HCT116 (cell line): ENCODE results near the gene EGFLAM. TPM values are rescaled to one million over a fixed set of nuclear protein-coding genes. Genes with fewer than 3 reads are reported as not detected.

ENCODE experiments used
- ATAC-seq: fragments of 200-7000 bp; cut with Tn5 transposase; 2 replicates; pipeline ENCODE4 v1.9.1; 2020; ENCODE audit warnings: mild to moderate bottlenecking, moderate library complexity
- BruUV-seq: library from RNA; stranded (reverse); fragments of 400-500 nt; replicated peaks from 2 replicates; lab custom pipeline; 2021; lab: Mats Ljungman, UMichigan
- CTCF ChIA-PET: fragments of 300-600 bp; sonication (Branson Sonifier 250); formaldehyde crosslinking; loops from one replicate; lab custom pipeline; 2021; ENCODE audit warnings: antibody characterized with exemption; lab: Charles Lee
- POLR2A ChIA-PET: fragments of 300-600, 350-600 bp; sonication (Branson Sonifier 250); formaldehyde crosslinking; loops from one replicate; lab custom pipeline; 2021; ENCODE audit warnings: antibody characterized with exemption; lab: Charles Lee
- RAD21 ChIA-PET, 2 experiments: fragments of 300-600 bp; sonication (Branson Sonifier 250); formaldehyde crosslinking; loops; one replicate each; lab custom pipeline; 2023; ENCODE audit warnings: low total read pairs in 2 of 2; ENCODE audit not compliant: uncharacterized antibody in 2 of 2, unreplicated experiment in 2 of 2, low non-redundant PET in 1 of 2; lab: Charles Lee
- DNase-seq: peaks from one replicate; pipeline ENCODE4 v3.0.0-alpha.2; 2010; ENCODE audit warnings: low read depth, low spot score
- H2AFZ ChIP-seq: fragments of 200-600 bp; shearing (Covaris generic), sonication (generic); 2 replicates; pipeline ENCODE4 v1.6.1; 2017; ENCODE audit warnings: low read depth, mixed run types, mixed read lengths, antibody characterized with exemption, low read length; ENCODE audit not compliant: poor library complexity, severe bottlenecking
- H3K27ac ChIP-seq: 2 replicates; pipeline ENCODE4 v1.5.1; 2012; ENCODE audit warnings: low read depth, low read length
- H3K27me3 ChIP-seq: fragments of 200-600 bp; sonication (generic); 2 replicates; pipeline ENCODE4 v1.6.1; 2016; ENCODE audit warnings: mixed run types, low read length, mixed read lengths; ENCODE audit not compliant: insufficient read depth
- H3K36me3 ChIP-seq, 2 experiments: fragments of 200-500 bp in 1 of 2; fragments of 200-600 bp in 1 of 2; sonication (Bioruptor generic) in 1 of 2; sonication (generic) in 1 of 2; 2 replicates each; pipeline versions ENCODE4 v1.5.1 to v1.6.1; 2014 to 2016; ENCODE audit warnings: low read length in 2 of 2, inconsistent platforms in 1 of 2, mixed read lengths in 1 of 2, mixed run types in 1 of 2; ENCODE audit not compliant: insufficient read depth in 2 of 2, control insufficient read depth in 1 of 2
- H3K4me1 ChIP-seq, 2 experiments: fragments of 200-600 bp in 1 of 2; sonication (generic) in 1 of 2; 2 replicates each; pipeline versions ENCODE4 v1.5.1 to v1.6.1; 2012 to 2017; ENCODE audit warnings: low read length in 2 of 2, inconsistent platforms in 1 of 2, mild to moderate bottlenecking in 1 of 2, mixed read lengths in 1 of 2, mixed run types in 1 of 2, moderate library complexity in 1 of 2; ENCODE audit not compliant: insufficient read depth in 2 of 2, control insufficient read depth in 1 of 2
- H3K4me2 ChIP-seq: fragments of 200-600 bp; sonication (generic); 2 replicates; pipeline ENCODE4 v1.6.1; 2017; ENCODE audit warnings: mixed run types, low read length, mixed read lengths
- H3K4me3 ChIP-seq, 2 experiments: fragments of 200-600 bp in 1 of 2; sonication (generic) in 1 of 2; replicated peaks in 1 of 2; 2 replicates each; pipeline ENCODE4 v1.5.1; 2011 to 2016; ENCODE audit warnings: low read length in 2 of 2, control low read depth in 1 of 2, low read depth in 1 of 2, mild to moderate bottlenecking in 1 of 2, mixed read lengths in 1 of 2, mixed run types in 1 of 2
- H3K79me2 ChIP-seq: fragments of 200-600 bp; sonication (generic); 2 replicates; pipeline ENCODE4 v1.6.1; 2017; ENCODE audit warnings: mild to moderate bottlenecking, mixed run types, low read length, moderate library complexity, mixed read lengths; ENCODE audit not compliant: insufficient read depth
- H3K9ac ChIP-seq: fragments of 200-600 bp; sonication (generic); 2 replicates; pipeline ENCODE4 v1.6.1; 2016; ENCODE audit warnings: low read length, mixed read lengths
- H3K9me2 ChIP-seq: fragments of 200-600 bp; sonication (generic), shearing (Covaris generic); 2 replicates; pipeline ENCODE4 v1.6.1; 2017; ENCODE audit warnings: mixed run types, mild to moderate bottlenecking, moderate library complexity; ENCODE audit not compliant: insufficient read depth
- H3K9me3 ChIP-seq, 2 experiments: fragments of 200-500 bp in 1 of 2; fragments of 200-600 bp in 1 of 2; sonication (Bioruptor generic) in 1 of 2; sonication (generic) in 1 of 2; 2 replicates each; pipeline ENCODE4 v1.6.1; 2014 to 2017; ENCODE audit warnings: low read length in 2 of 2, mixed read lengths in 2 of 2, inconsistent platforms in 1 of 2, low read depth in 1 of 2, mild to moderate bottlenecking in 1 of 2, mixed run types in 1 of 2, moderate library complexity in 1 of 2; ENCODE audit not compliant: control insufficient read depth in 1 of 2, insufficient read depth in 1 of 2
- H4K20me1 ChIP-seq: fragments of 200-600 bp; sonication (generic), shearing (Covaris generic); 2 replicates; pipeline ENCODE4 v1.6.1; 2017; ENCODE audit warnings: mixed run types, mild to moderate bottlenecking, moderate library complexity; ENCODE audit not compliant: insufficient read depth
- CBX3 ChIP-seq: IDR thresholded peaks from 2 replicates; pipeline ENCODE4 v1.6.1; 2012; ENCODE audit warnings: low read depth
- CEBPB ChIP-seq: IDR thresholded peaks from 2 replicates; pipeline ENCODE4 v1.6.1; 2012; ENCODE audit warnings: low read depth
- CTCF ChIP-seq, 3 experiments: fragments of 200-600 bp in 1 of 3; sonication (generic) in 1 of 3; IDR thresholded peaks in 2 of 3; conservative IDR thresholded peaks in 1 of 3; 2 replicates each; pipeline ENCODE4 v1.5.1; 2012 to 2017; ENCODE audit warnings: low read depth in 2 of 3, low read length in 2 of 3, antibody characterized with exemption in 1 of 3, borderline replicate concordance in 1 of 3, control low read depth in 1 of 3, mild to moderate bottlenecking in 1 of 3, mixed read lengths in 1 of 3, mixed run types in 1 of 3, moderate library complexity in 1 of 3; ENCODE audit not compliant: insufficient read depth in 1 of 3
- ELF1 ChIP-seq: IDR thresholded peaks from 2 replicates; pipeline ENCODE4 v1.6.1; 2012; ENCODE audit warnings: low read depth, borderline replicate concordance
- EZH2 ChIP-seq: fragments of 200-600 bp; sonication (generic); IDR thresholded peaks from 2 replicates; pipeline ENCODE4 v1.6.1; 2017; ENCODE audit warnings: antibody characterized with exemption, mixed run types
- EZH2phosphoT487 ChIP-seq: fragments of 200-600 bp; IDR thresholded peaks from 2 replicates; pipeline ENCODE4 v1.6.1; 2018; ENCODE audit warnings: antibody characterized with exemption, borderline replicate concordance
- POLR2AphosphoS5 ChIP-seq: IDR thresholded peaks from 2 replicates; pipeline ENCODE4 v1.6.1; 2011; ENCODE audit warnings: mild to moderate bottlenecking, low read depth, low read length, moderate library complexity
- RAD21 ChIP-seq: IDR thresholded peaks from 2 replicates; pipeline ENCODE4 v1.6.1; 2012; ENCODE audit warnings: low read depth, mild to moderate bottlenecking
- REST ChIP-seq: IDR thresholded peaks from 2 replicates; pipeline ENCODE4 v1.6.1; 2012; ENCODE audit warnings: low read depth
- SRF ChIP-seq: IDR thresholded peaks from 2 replicates; pipeline ENCODE4 v1.6.1; 2012; ENCODE audit warnings: low read depth
- intact Hi-C: fragments of 100-400 bp; cut with micrococcal nuclease; formaldehyde crosslinking; loops from 2 replicates; pipeline ENCODE4 v1.10.0; 2022
- total RNA-seq: library from RNA; stranded (reverse); gene quantifications from one replicate; pipeline ENCODE4 v1.2.1, GENCODE V29; 2021; ENCODE audit not compliant: unreplicated experiment
- TF ChIP-seq, protein P1 (sequence below): IDR thresholded peaks from 2 replicates; pipeline ENCODE4 v1.6.1; 2012
- TF ChIP-seq, protein P2 (sequence below): IDR thresholded peaks from 2 replicates; pipeline ENCODE4 v1.6.1; 2011; ENCODE audit warnings: mild to moderate bottlenecking, low read length, moderate library complexity; ENCODE audit not compliant: insufficient replicate concordance; ENCODE audit errors: extremely low read depth

The EGFLAM gene
- total RNA-seq, 1 experiment from 2014 or later: not detected

- no peaks in the 10 kb centered on the region for H3K9me2 ChIP-seq
- ATAC-seq (no peak), DNase-seq (no peak)
- H3K36me3 ChIP-seq: no peaks in the 10 kb centered on the region
- RAD21 ChIA-PET: no interaction called here
- CTCF ChIA-PET: no interaction called here
- POLR2A ChIA-PET: no interaction called here
- no peaks in the 10 kb centered on the region for H3K79me2 ChIP-seq
- H3K27me3 ChIP-seq: 0 out of 2 replicates have a peak, but pooled peaks cover 4% of the 10 kb centered on the region
- no peaks in the 10 kb centered on the region for H3K9me3 ChIP-seq
- no peak for TF ChIP-seq SRF
- no peak for TF ChIP-seq CEBPB
- TF ChIP-seq, protein P1, sequence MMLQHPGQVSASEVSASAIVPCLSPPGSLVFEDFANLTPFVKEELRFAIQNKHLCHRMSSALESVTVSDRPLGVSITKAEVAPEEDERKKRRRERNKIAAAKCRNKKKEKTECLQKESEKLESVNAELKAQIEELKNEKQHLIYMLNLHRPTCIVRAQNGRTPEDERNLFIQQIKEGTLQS: no peak
- TF ChIP-seq RAD21: no peak
- no peak for TF ChIP-seq REST
- TF ChIP-seq CBX3: no peak
- no peak for TF ChIP-seq EZH2phosphoT487
- no peak for TF ChIP-seq CTCF (IDR thresholded peaks at IDR 0.05 in 2 of 3, conservative IDR thresholded peaks at IDR 0.05 in 1 of 3; ENCODE audit: borderline replicate concordance in 1 of 3, insufficient read depth in 1 of 3, low read depth in 2 of 3, low read length in 2 of 3)
- no peak for TF ChIP-seq ELF1
- TF ChIP-seq EZH2: no peak
- TF ChIP-seq, protein P2, sequence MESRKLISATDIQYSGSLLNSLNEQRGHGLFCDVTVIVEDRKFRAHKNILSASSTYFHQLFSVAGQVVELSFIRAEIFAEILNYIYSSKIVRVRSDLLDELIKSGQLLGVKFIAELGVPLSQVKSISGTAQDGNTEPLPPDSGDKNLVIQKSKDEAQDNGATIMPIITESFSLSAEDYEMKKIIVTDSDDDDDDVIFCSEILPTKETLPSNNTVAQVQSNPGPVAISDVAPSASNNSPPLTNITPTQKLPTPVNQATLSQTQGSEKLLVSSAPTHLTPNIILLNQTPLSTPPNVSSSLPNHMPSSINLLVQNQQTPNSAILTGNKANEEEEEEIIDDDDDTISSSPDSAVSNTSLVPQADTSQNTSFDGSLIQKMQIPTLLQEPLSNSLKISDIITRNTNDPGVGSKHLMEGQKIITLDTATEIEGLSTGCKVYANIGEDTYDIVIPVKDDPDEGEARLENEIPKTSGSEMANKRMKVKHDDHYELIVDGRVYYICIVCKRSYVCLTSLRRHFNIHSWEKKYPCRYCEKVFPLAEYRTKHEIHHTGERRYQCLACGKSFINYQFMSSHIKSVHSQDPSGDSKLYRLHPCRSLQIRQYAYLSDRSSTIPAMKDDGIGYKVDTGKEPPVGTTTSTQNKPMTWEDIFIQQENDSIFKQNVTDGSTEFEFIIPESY: no peak
- no peak for TF ChIP-seq POLR2AphosphoS5
- no peak overlapping the region for H3K4me3 ChIP-seq
- H3K9ac ChIP-seq: no peak overlapping the region
- BruUV-seq: no TSS peak
- no peaks in the 10 kb centered on the region for H4K20me1 ChIP-seq
- H3K27ac ChIP-seq: no peak overlapping the region
- H3K4me1 ChIP-seq: no peaks in the 10 kb centered on the region
- H2AFZ ChIP-seq: no peak overlapping the region
- H3K4me2 ChIP-seq: no peak overlapping the region
- intact Hi-C loops: no loop called here
Measured at GRCh38 chr5:38367410-38367809, 109.1 kb downstream of the EGFLAM start.
